ENCODE results near the gene ADIPOR2. TPM values are rescaled to one million over a fixed set of nuclear protein-coding genes. Genes with fewer than 3 reads are reported as not detected.

ADIPOR2 gene
- total RNA-seq, 4 donors from 2014 or later: 29.5 to 44.3 (median 37.1) TPM

GRCh38 chr12:1791104-1791841 lies 100.4 kb downstream of the ADIPOR2 start:
- intact Hi-C loops (cut with DNase I; ENCODE audit: low total_unique reads): loop anchor here (5.0 kb wide), 3 partner anchors 94 to 159 kb away; no protein-coding TSS in a partner anchor
- TF ChIP-seq, protein P1, sequence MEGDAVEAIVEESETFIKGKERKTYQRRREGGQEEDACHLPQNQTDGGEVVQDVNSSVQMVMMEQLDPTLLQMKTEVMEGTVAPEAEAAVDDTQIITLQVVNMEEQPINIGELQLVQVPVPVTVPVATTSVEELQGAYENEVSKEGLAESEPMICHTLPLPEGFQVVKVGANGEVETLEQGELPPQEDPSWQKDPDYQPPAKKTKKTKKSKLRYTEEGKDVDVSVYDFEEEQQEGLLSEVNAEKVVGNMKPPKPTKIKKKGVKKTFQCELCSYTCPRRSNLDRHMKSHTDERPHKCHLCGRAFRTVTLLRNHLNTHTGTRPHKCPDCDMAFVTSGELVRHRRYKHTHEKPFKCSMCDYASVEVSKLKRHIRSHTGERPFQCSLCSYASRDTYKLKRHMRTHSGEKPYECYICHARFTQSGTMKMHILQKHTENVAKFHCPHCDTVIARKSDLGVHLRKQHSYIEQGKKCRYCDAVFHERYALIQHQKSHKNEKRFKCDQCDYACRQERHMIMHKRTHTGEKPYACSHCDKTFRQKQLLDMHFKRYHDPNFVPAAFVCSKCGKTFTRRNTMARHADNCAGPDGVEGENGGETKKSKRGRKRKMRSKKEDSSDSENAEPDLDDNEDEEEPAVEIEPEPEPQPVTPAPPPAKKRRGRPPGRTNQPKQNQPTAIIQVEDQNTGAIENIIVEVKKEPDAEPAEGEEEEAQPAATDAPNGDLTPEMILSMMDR (IDR thresholded peaks at IDR 0.05): peak in 1 of 3 donors; percentile 57
- no peak for TF ChIP-seq POLR2A (IDR thresholded peaks at IDR 0.05)
- H3K4me3 ChIP-seq (ENCODE audit: low read depth, poor library complexity, severe bottlenecking): no peak overlapping the region
- 43 to 47% methylated on average over 10 of the region's 10 CpGs for WGBS, 2 donors
- DNase-seq (ENCODE audit: low spot score in 2 of 2): peak; percentile 61 to 91

GRCh38 chr12:1792406-1792805 lies 101.5 kb downstream of the ADIPOR2 start:
- H3K4me3 ChIP-seq (ENCODE audit: low read depth, poor library complexity, severe bottlenecking): no peak overlapping the region
- 81 to 84% methylated on average over 6 of the region's 6 CpGs for WGBS, 2 donors
- TF ChIP-seq POLR2A (IDR thresholded peaks at IDR 0.05): no peak
- TF ChIP-seq, protein P1 (IDR thresholded peaks at IDR 0.05): no peak
- DNase-seq (ENCODE audit: low spot score in 2 of 2): no peak
- intact Hi-C loops (cut with DNase I; ENCODE audit: low total_unique reads): loop anchor here (5.0 kb wide), 3 partner anchors 95 to 160 kb away; no protein-coding TSS in a partner anchor

DNA sequence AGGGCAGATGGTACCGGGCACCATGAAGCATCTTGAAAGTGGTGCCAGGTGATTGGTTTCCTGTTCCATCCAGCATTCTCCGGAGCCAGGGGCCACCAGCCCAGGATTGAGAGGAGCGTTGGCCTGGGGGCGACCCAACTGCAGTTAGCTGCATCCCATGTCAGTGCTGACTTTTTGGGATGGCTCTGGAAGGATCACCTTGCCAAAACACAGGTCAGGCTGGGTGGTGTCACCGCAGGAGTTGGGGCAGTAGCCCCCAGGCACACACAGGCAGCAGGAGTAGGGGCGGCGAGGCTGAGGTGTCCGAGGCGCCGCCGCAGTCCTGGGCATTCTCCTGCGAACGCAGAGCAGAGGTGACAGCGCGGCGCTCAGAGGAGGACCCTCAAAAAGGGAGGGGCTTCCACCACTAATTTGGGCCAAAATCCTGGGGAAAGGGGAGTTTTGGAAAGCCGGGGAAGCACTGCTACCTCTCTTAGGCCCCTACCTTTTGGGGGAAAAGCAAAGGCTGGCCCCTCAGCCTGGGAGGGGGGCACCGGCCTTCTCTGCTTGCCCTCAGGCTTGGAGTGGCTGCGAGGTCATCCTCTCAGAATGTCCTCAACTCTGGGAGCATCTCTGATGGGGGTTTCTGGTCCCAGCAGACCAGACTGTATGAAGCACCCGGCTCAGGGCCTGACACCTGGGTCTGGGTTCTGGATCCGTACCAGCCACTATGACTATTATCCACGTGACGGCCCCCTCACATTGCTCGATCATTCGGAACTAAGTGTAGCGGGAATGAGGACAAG lies 102.7 kb downstream of the ADIPOR2 start:
- intact Hi-C loops (cut with DNase I; ENCODE audit: low total_unique reads): loop anchor here (5.0 kb wide), 3 partner anchors 96 to 161 kb away; no protein-coding TSS in a partner anchor
- TF ChIP-seq POLR2A (IDR thresholded peaks at IDR 0.05): no peak
- TF ChIP-seq, protein P1 (IDR thresholded peaks at IDR 0.05): no peak
- no peak for DNase-seq (ENCODE audit: low spot score in 2 of 2)
- 88 to 92% methylated on average over 24 to 26 of the region's 26 CpGs for WGBS, 2 donors
- no peak overlapping the region for H3K4me3 ChIP-seq (ENCODE audit: low read depth, poor library complexity, severe bottlenecking)

DNA sequence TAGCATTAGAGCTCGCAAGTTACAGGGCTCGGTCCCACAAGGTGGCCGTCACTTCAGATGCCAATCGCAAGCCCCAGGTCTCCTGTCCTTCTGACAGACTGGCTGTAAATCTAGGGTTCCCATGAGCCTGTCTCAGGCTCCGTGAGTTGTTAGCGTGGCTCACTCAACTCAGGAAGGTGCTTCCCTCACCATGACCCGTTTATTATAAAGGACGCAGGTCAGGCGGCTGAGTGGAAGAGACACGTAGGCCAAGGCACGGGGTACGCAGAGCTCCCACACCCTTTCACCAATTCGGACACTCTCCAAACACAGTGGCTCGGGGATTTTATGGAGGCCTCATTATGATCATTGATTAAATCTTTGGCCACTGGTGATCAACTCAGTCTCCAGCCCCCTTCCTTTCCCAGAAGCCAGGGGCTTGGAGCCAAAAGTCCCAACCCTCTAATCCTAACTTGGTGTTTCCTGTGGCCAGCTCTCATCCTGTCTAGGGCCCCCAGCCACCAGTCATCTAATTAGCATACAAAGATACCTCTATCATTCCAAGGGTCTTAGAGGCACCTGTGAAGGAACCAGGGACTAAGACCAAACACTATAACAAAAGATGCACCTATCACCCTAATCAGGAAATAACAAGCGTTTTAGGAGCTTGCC lies 103.7 kb downstream of the ADIPOR2 start:
- DNase-seq (ENCODE audit: low spot score in 2 of 2): no peak
- TF ChIP-seq, protein P1 (IDR thresholded peaks at IDR 0.05): no peak
- TF ChIP-seq POLR2A (IDR thresholded peaks at IDR 0.05): no peak
- intact Hi-C loops (cut with DNase I; ENCODE audit: low total_unique reads): loop anchor here (5.0 kb wide), 5 partner anchors 97 to 493 kb away; no protein-coding TSS in a partner anchor
- WGBS, 2 donors: 87 to 90% methylated on average over 15 of the region's 15 CpGs
- H3K4me3 ChIP-seq (ENCODE audit: low read depth, poor library complexity, severe bottlenecking): no peak overlapping the region

GRCh38 chr12:1795221-1795784 lies 104.4 kb downstream of the ADIPOR2 start:
- TF ChIP-seq POLR2A (IDR thresholded peaks at IDR 0.05): no peak
- TF ChIP-seq, protein P1 (IDR thresholded peaks at IDR 0.05): no peak
- no peak for DNase-seq (ENCODE audit: low spot score in 2 of 2)
- no peak overlapping the region for H3K4me3 ChIP-seq (ENCODE audit: low read depth, poor library complexity, severe bottlenecking)
- 75% methylated on average over 19 of the region's 19 CpGs for WGBS, 2 donors
- intact Hi-C loops (cut with DNase I; ENCODE audit: low total_unique reads): loop anchor here (5.0 kb wide), 2 partner anchors 142 to 492 kb away; no protein-coding TSS in a partner anchor

All from lower leg skin (tissue), 4 donors.